ENCODE results near the gene NOA1. TPM values are rescaled to one million over a fixed set of nuclear protein-coding genes. Genes with fewer than 3 reads are reported as not detected.

The NOA1 gene
- total RNA-seq = 22.0 TPM

GRCh38 chr4:56977321-56978012 lies at the start of gene NOA1:
Gene NOA1, minus strand, starts transcription at chr4:56977606. Its CDS starts 21 bp downstream, at chr4:56977585.

GRCh38 chr4:56978750-56979303 lies 1.4 kb upstream of the NOA1 start, which contains the start of gene POLR2B:
Gene POLR2B, plus strand, starts transcription at chr4:56978896. Its CDS starts 90 bp downstream, at chr4:56978986.

Small RNA genes lying within 50 kb of the gene (small RNA-seq; reads per million reads assigned to genes)
- not detected for gene RNU6-998P (ENCODE audit: low replicate concordance)

Other genes starting within 250 kb of the NOA1 start
- gene SPINK2, start 155.9 kb downstream of the NOA1 start, total RNA-seq = 0.35 TPM
- 68.0 TPM for gene REST, start 69.7 kb downstream of the NOA1 start, total RNA-seq
- 90.4 TPM for gene POLR2B, start 1.3 kb upstream of the NOA1 start, total RNA-seq
- 675 TPM for gene IGFBP7, start 132.8 kb upstream of the NOA1 start, total RNA-seq